ENCODE measurements around the gene TSPY1. TPM values are rescaled to one million over a fixed set of nuclear protein-coding genes. Genes with fewer than 3 reads are reported as not detected.
"Not testable (repeated sequence)": the region's sequence is repeated elsewhere in the genome, so short reads cannot be mapped to it uniquely, and the experiment has no call there.

The TSPY1 gene, protein sequence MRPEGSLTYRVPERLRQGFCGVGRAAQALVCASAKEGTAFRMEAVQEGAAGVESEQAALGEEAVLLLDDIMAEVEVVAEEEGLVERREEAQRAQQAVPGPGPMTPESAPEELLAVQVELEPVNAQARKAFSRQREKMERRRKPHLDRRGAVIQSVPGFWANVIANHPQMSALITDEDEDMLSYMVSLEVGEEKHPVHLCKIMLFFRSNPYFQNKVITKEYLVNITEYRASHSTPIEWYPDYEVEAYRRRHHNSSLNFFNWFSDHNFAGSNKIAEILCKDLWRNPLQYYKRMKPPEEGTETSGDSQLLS
- total RNA-seq, result not detected

- CTCF ChIA-PET; H3K36me3 Mint-ChIP-seq (ENCODE audit: low read depth); H3K9me3 Mint-ChIP-seq; H3K27me3 Mint-ChIP-seq; POLR2A ChIA-PET; ATAC-seq; H3K4me3 Mint-ChIP-seq; H3K27ac Mint-ChIP-seq; H3K4me1 Mint-ChIP-seq (ENCODE audit: low read depth); intact Hi-C loops (cut with micrococcal nuclease); DNase-seq: not testable (repeated sequence)
Observed at GRCh38 chrY:9466655-9467054, at the start of gene TSPY1. Gene TSPY1 (plus strand): TSS chrY:9466955. CDS start chrY:9467001, 46 bp downstream.

- H3K4me1 Mint-ChIP-seq (ENCODE audit: low read depth); H3K27me3 Mint-ChIP-seq; H3K9me3 Mint-ChIP-seq; DNase-seq; CTCF ChIA-PET; H3K36me3 Mint-ChIP-seq (ENCODE audit: low read depth); intact Hi-C loops (cut with micrococcal nuclease); H3K4me3 Mint-ChIP-seq; H3K27ac Mint-ChIP-seq; ATAC-seq; POLR2A ChIA-PET: not testable (repeated sequence)
Observed at GRCh38 chrY:9486967-9487366, 20.2 kb downstream of the TSPY1 start, which contains the start of gene TSPY9. Gene TSPY9 (plus strand): TSS chrY:9487267. CDS start chrY:9487313, 46 bp downstream.

DNA sequence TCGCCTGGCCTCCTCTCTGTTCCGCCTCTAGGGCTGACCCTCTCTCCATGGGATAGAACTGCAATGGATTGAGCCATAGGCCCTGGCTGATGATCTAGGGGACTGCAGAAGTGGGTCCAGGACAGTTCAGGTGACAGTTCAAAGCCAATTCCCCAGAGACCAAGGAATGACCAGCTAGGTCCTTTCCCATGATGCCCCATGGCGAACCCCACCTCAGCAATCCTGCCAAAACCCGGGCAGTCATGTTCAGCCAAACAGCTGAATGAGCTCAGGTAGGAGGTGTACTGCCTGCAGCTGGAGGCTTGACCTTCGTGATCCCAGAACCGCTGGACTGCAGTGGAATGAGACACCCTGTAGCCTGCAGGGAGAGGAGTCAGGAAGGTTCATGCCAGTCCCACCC is 37.6 kb downstream of the TSPY1 start:
- H3K27ac Mint-ChIP-seq; H3K27me3 Mint-ChIP-seq; H3K4me3 Mint-ChIP-seq; H3K4me1 Mint-ChIP-seq (ENCODE audit: low read depth); H3K36me3 Mint-ChIP-seq (ENCODE audit: low read depth); H3K9me3 Mint-ChIP-seq; CTCF ChIA-PET; DNase-seq; ATAC-seq; intact Hi-C loops (cut with micrococcal nuclease); POLR2A ChIA-PET: not testable (repeated sequence)

DNA sequence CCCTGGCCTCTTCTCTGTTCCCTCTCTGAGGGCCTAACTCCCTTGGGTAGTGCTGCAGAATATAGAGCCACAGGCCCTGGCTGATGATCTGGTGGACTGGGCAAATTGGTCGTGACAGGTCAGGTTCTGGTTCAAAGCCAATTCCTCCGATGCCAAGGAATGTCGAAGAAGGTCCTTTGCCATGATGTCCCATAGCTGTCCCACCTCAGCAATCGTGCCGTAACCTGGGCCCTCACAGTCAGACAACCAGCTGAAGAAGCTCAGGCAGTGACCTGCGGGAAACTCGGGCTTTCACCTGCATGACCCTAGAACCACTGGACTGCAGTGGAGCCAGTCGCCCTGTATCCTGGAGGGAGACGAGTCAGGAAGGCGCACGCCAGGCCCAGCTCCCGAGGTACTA is 49.5 kb downstream of the TSPY1 start:
- intact Hi-C loops (cut with micrococcal nuclease); H3K9me3 Mint-ChIP-seq; DNase-seq; H3K36me3 Mint-ChIP-seq (ENCODE audit: low read depth); CTCF ChIA-PET; H3K4me3 Mint-ChIP-seq; H3K27ac Mint-ChIP-seq; POLR2A ChIA-PET; H3K4me1 Mint-ChIP-seq (ENCODE audit: low read depth); H3K27me3 Mint-ChIP-seq; ATAC-seq: not testable (repeated sequence)

Other genes starting within 250 kb of the TSPY1 start
- gene TSPY4, start 129.5 kb upstream of the TSPY1 start, total RNA-seq, result not detected
- not detected for gene TSPY8, start 109.2 kb upstream of the TSPY1 start, total RNA-seq
- not detected for gene TSPY3, start 68.5 kb upstream of the TSPY1 start, total RNA-seq
- gene TSPY9, start 20.3 kb downstream of the TSPY1 start, total RNA-seq, result not detected
- gene TSPY10, start 60.9 kb downstream of the TSPY1 start, total RNA-seq, result not detected